Stimulated activated CD8-positive, alpha-beta memory T cell treated with anti-CD3 and anti-CD28 coated beads, Interleukin-4, amount 100 ng/mL, for 4 hours (primary cell): Measurements from ENCODE around the gene DAZAP2.
A peak's percentile ranks its signal among the peaks of the same experiment; 100 is the strongest.
"Not testable (repeated sequence)": the region's sequence is repeated elsewhere in the genome, so short reads cannot be mapped to it uniquely, and the experiment has no call there.

ENCODE experiments used
- DNase-seq, 2 donors: peaks; one replicate each; pipeline ENCODE4 v3.0.0-alpha.2; 2020; ENCODE audit warnings: low read depth in 2 of 2, low spot score in 1 of 2

DAZAP2 gene

DNA sequence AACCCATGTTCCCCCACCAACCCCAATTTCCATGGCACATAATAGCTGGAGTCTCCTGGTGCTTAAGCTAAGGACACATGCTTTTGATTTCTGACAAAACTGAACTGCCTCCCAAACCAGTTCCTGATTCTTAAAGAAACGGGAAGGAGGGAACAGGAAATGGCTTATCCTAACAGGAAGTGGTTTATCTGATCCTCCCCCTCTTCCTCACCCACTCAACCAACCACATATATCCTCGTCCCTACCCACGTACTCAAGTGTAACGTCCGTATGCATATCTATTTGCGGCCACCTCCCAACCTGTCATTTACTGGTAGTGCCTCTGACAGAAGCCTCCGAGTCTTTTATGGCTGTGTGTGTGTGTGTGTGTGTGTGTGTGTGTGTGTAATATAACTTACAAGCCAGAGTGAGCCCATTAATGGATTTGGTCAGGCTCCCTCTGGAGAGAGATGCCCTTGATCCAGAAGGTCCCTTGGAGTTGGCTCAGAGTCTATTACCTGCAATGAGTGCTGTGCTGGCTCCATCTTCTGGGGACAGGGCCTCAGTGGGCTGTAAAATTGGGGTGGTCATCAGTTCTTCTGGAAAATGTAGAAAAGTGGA, 7.7 kb downstream of the DAZAP2 start:
- DNase-seq = peak in 1 of 2 donors; percentile 4

DNA sequence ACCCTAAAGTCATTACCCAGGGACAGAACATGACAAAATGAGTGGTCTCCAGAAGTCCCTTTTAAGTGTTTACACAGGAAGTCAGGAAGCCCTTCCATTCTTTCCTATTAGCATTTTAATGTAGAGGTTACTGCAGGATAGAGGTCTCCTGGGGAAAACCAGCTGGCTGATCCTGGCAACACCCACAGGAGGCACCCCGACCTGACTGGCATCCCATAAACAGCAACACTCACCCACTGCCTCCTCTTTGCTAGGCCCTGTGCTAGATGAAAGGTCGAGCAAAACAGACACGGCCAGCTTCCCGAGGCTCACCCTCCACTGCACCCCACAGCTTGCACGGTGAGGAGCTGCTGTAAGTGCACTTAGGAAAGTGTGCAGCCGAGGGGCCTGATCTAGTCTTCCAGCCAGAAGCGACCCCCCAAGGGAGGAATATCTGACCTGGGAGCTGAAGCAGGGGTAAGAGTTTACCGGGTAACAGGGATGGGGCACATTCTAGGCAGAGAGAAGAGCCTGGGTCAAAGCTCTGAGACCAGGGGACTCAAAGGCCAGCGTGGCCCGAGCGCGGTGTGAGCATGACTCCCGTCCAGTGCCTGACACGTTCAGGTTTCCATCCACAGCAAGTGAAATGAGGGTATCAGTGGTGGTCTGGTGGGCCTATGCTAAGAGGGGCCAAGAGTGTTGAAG, 9.0 kb downstream of the DAZAP2 start:
- no peak for DNase-seq

GRCh38 chr12:51253276-51253675, 14.7 kb downstream of the DAZAP2 start:
- DNase-seq = no peak

DNA sequence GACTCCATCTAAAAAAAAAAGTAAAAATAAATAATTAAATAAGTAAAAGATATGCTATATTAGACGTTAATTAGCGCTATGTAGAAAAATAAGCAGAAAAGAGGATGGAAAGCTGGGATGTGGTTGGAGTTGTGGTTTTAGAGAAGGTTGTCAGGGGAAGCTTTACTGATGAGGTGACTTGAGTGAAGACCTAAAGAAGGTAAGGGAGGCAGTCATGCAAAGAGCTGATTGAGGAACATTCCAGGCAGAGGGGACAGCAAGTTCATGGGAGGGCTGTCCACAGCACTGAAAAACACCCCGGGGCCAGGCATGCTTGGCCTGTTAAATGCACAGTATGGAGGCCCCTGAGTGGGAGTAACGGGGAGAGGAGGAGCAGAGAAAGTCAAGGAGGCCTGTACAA, 15.9 kb downstream of the DAZAP2 start:
- no peak for DNase-seq

DNA sequence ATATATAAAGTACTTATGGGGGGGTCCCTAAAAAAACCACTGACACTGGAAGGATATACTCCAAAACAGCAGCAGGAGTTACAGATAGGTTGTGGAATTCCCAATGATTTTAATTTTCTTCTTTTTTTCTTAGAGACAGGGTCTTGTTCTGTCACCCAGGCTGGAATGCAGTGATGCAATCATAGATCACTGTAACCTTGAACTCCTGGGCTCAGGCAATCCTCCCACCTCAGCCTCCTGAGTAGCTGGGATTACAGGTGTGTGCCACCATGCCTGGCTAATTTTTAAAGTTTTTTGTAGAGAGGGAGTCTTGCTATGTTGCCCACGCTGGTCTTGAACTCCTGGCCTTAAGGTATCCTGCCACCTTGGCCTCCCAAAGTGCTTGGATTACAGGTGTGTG, 21.0 kb downstream of the DAZAP2 start:
- DNase-seq = not testable (repeated sequence)

DNA sequence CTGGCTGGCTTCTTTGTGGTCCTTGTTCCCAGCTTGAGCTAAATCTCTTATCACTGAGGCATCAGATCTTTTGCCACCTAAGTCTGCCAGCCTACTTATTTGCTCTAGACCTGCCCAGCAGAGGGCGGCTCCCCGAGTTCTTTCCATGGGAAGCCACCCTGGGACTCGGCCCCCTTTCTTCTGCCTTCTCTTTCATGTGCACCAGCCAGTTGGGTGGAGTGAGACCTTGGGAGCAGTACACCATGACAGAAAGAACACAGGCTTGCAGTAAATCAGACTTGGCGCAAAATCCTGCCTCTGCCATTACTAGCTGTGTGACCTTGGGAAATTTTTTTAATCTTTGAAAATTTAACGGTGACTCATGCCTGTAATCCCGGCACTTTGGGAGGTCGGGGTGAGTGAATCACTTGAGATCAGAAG, 24.1 kb downstream of the DAZAP2 start:
- no peak for DNase-seq

GRCh38 chr12:51263341-51263740, 24.7 kb downstream of the DAZAP2 start:
- no peak for DNase-seq

GRCh38 chr12:51264297-51264696, 25.7 kb downstream of the DAZAP2 start:
- DNase-seq = no peak

GRCh38 chr12:51265024-51265423, 26.4 kb downstream of the DAZAP2 start:
- DNase-seq = no peak

DNA sequence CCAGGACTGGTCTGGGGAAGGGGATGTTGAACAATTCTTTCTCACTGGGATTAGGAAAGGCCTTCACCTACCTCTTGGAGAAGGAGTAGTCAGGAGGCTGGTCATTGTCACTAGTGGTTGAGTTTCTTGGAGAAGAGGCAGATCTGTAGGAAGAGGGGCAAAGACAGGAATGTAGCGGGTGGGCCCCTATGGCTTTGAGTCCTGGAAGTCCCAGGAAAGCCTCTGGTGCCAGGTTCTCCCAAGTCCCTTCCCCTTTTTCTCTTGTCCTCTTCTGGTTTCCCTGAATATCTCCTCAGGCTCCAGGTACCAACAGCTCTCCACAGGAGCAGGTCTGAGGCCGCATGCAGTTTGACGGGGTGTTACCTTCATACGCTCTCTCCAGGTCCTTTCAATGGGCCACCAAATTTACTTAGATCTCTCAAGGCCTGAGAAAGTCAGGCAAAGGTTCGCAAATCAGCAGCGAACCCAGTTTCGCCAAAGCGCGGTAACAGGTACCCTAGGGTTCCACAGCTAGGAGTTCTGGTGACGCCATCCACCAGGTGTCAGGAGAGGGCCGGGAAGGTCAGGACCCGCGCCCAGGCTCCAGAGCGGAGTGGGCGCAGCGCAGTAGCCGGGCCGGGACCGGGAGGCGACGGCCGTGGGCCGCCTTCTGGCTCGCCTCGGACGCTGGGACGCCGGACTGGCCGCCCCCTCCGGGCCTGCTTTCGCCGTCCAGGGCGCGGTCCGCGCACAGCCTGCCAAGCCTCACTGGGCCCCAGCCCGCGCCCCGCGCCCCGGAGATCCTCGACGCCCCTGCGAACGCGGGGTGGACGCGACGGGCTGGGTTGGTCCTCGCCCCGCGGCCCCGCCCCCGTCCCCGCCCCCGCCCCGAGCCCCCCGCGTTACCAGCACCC, 30.8 kb downstream of the DAZAP2 start:
- peak in 1 of 2 donors; percentile 29 for DNase-seq

GRCh38 chr12:51270067-51270950, 31.7 kb downstream of the DAZAP2 start, which contains the start of gene SMAGP:
Gene SMAGP (minus strand): TSS chr12:51270415. CDS start chr12:51269278, 1,137 bp downstream.
- DNase-seq = peak; percentile 11 to 19

GRCh38 chr12:51270951-51271518, 32.4 kb downstream of the DAZAP2 start:
- DNase-seq = no peak

- not testable (repeated sequence) for DNase-seq
Measured at GRCh38 chr12:51272810-51273209, 34.2 kb downstream of the DAZAP2 start.

GRCh38 chr12:51275088-51275487, 36.5 kb downstream of the DAZAP2 start:
- no peak for DNase-seq

- DNase-seq = no peak
Measured at GRCh38 chr12:51281202-51281924, 42.7 kb downstream of the DAZAP2 start.

DNA sequence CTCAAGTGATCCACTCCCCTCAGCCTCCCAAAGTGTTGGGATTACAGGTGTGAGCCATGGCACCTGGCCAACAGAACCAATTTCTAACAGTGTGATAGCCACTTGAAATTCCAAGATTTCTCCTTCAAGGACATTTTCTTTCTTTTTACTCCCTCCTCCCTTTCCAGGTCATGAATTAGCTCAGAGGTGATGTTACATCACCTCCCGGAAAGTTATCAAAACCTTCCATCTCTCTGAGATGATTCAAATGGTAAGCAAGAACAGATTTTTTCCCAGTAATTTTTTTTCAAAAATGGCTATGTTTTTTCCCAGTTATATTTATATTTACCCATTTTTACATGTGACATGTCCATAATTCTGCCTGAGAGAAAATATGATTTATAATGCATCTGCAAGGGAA, 47.2 kb downstream of the DAZAP2 start:
- DNase-seq = no peak

- DNase-seq = not testable (repeated sequence)
Measured at GRCh38 chr12:51291603-51292513, 53.2 kb downstream of the DAZAP2 start.
